ENCODE measurements around the gene MYO3B. TPM values are rescaled to one million over a fixed set of nuclear protein-coding genes. Genes with fewer than 3 reads are reported as not detected.

The MYO3B gene
- polyA plus RNA-seq, 1 of the 3 experiments (the other 2 are of a cell fraction): not detected

DNA sequence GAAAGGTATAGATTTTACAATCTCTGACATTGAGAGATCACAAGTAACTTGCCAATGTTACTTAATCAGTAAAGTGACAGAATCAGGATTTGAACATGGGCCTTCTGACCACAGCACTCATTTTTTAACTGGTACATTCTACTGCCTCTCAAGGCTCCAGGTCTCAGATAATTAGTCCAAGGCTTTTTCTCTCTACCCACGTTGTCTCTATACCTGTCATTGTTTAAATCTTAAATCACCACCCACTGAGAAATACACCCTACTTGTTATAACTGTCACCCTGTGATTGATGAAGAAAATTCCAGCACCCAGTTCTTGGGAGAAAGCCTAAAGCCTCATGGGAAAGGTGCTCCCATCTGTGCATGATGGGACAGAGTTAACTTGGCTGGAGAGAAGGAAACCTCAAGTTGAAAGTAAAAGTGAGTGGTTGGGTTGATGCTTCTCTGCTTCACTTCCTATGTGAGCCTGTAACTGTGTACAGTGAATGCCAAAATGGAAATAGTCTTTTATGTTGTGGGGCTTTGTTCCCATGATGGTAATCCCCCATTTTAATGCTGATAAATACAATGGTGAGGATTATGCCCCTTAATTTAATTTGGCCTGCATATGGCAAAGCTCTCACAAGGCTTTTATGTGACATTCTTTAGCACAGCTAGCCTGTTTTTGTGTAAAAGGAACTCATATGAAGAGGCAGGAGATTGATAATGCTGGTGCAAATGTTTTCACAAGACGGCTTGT, 347.1 kb downstream of the MYO3B start:
- H3K27me3 ChIP-seq (ENCODE audit: insufficient read depth): no peaks in the 10 kb centered on the region
- no peak for DNase-seq

DNA sequence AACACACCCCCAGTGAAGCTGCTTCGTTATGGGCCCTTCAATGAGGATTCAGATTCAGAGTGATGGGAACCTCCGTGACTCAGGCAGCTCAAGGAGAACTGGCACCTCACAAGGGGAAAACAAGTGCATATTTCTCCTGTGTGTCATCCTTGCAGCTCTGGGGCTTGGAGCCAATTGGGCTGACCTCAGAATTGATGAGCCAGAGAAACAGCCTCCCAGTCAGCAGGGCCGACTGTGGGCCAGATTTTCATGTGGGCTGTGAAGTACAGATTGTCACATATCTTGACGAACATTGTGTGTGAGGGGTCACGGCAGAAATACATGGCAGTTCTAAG, 347.6 kb downstream of the MYO3B start:
- Histone ChIP-seq H3K4me1 (ENCODE audit: control insufficient read depth in 1 of 2, insufficient read depth in 2 of 2, low read depth in 1 of 2, low read length in 1 of 2) (peaks cover 5 to 6% of the 10 kb centered on the region in 2 experiments; a peak in 3 of 4 replicates), H4K20me1 (ENCODE audit: insufficient read depth) (no peaks in the 10 kb centered on the region), H3F3A (replicated peaks; ENCODE audit: insufficient read depth) (no peaks in the 10 kb centered on the region), H2AFZ (ENCODE audit: low read depth) (no peak overlapping the region), H3K4me3 (ENCODE audit: low read depth in 2 of 2, low read length in 1 of 2) (no peak overlapping the region), H3K9me2 (no peaks in the 10 kb centered on the region), H3K36me3 (replicated peaks in 1 of 2; ENCODE audit: control insufficient read depth in 1 of 2, insufficient read depth in 2 of 2, low read length in 1 of 2) (no peaks in the 10 kb centered on the region), H3K79me2 (ENCODE audit: insufficient read depth) (no peaks in the 10 kb centered on the region), H3K27me3 (ENCODE audit: insufficient read depth) (no peaks in the 10 kb centered on the region), H3K4me2 (peak overlapping the region; percentile 58), H3K27ac (ENCODE audit: low read depth in 2 of 2, low read length in 1 of 2) (peak overlapping the region in 1 of 2 experiments; percentile 75; a peak in 2 of 4 replicates), H3K9ac (no peak overlapping the region), H3K9me3 (no peaks in the 10 kb centered on the region)
- ChIA-PET POLR2A (no interaction called here), CTCF (no interaction called here)
- no peak for DNase-seq
- 6% methylated on average over 5 of the region's 5 CpGs for WGBS (ENCODE audit: low lambda C conversion rate)
- TF ChIP-seq TCF12 (IDR thresholded peaks at IDR 0.05) (peak; percentile 77), RXRA (IDR thresholded peaks at IDR 0.05; ENCODE audit: borderline replicate concordance, low read depth) (peak; percentile 45; the same call in 1 of the 2 replicates), FOXJ3 (CRISPR knock-in tag; IDR thresholded peaks at IDR 0.05) (no peak), TEAD4 (IDR thresholded peaks at IDR 0.05; ENCODE audit: borderline replicate concordance, insufficient read depth) (peak; percentile 78), GATA2 (CRISPR knock-in tag; IDR thresholded peaks at IDR 0.05) (no peak), JUND (IDR thresholded peaks at IDR 0.05) (peak; percentile 93), MXI1 (IDR thresholded peaks at IDR 0.05; ENCODE audit: low read depth, low read length) (no peak), MEF2A (IDR thresholded peaks at IDR 0.05; ENCODE audit: borderline replicate concordance, low read depth) (peak; percentile 24; the same call in 1 of the 2 replicates), EZH2phosphoT487 (IDR thresholded peaks at IDR 0.05; ENCODE audit: borderline replicate concordance, low read depth) (no peak), EP300 (IDR thresholded peaks at IDR 0.05; ENCODE audit: borderline replicate concordance in 1 of 2, low read depth in 1 of 2, low read length in 1 of 2) (peak in 1 of 2 experiments; percentile 73; a peak in 1 of 4 replicates), SIN3A (IDR thresholded peaks at IDR 0.05; ENCODE audit: borderline replicate concordance, low read depth, low read length) (no peak), YY1 (IDR thresholded peaks at IDR 0.05; ENCODE audit: low read depth) (no peak), FOSL2 (IDR thresholded peaks at IDR 0.05; ENCODE audit: borderline replicate concordance, low read depth) (peak; percentile 91), NRF1 (IDR thresholded peaks at IDR 0.05; ENCODE audit: low read depth, low read length) (no peak), NFIC (IDR thresholded peaks at IDR 0.05; ENCODE audit: borderline replicate concordance) (peak; percentile 96)
- TF ChIP-seq, protein P1, sequence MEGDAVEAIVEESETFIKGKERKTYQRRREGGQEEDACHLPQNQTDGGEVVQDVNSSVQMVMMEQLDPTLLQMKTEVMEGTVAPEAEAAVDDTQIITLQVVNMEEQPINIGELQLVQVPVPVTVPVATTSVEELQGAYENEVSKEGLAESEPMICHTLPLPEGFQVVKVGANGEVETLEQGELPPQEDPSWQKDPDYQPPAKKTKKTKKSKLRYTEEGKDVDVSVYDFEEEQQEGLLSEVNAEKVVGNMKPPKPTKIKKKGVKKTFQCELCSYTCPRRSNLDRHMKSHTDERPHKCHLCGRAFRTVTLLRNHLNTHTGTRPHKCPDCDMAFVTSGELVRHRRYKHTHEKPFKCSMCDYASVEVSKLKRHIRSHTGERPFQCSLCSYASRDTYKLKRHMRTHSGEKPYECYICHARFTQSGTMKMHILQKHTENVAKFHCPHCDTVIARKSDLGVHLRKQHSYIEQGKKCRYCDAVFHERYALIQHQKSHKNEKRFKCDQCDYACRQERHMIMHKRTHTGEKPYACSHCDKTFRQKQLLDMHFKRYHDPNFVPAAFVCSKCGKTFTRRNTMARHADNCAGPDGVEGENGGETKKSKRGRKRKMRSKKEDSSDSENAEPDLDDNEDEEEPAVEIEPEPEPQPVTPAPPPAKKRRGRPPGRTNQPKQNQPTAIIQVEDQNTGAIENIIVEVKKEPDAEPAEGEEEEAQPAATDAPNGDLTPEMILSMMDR (IDR thresholded peaks at IDR 0.05): no peak
- TF ChIP-seq, protein P2, sequence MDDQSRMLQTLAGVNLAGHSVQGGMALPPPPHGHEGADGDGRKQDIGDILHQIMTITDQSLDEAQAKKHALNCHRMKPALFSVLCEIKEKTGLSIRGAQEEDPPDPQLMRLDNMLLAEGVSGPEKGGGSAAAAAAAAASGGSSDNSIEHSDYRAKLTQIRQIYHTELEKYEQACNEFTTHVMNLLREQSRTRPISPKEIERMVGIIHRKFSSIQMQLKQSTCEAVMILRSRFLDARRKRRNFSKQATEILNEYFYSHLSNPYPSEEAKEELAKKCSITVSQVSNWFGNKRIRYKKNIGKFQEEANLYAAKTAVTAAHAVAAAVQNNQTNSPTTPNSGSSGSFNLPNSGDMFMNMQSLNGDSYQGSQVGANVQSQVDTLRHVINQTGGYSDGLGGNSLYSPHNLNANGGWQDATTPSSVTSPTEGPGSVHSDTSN (IDR thresholded peaks at IDR 0.05): peak; percentile 83
- TF ChIP-seq, protein P3, sequence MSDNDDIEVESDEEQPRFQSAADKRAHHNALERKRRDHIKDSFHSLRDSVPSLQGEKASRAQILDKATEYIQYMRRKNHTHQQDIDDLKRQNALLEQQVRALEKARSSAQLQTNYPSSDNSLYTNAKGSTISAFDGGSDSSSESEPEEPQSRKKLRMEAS (IDR thresholded peaks at IDR 0.05; ENCODE audit: low read depth): 0 out of 2 replicates have a peak, but pooled peaks have one; percentile 25

More for the DNA sequence above, 347.1 kb downstream of the MYO3B start:
- Histone ChIP-seq H3K27ac (ENCODE audit: low read depth in 2 of 2, low read length in 1 of 2) (peak overlapping the region in 1 of 2 experiments; percentile 75; a peak in 2 of 4 replicates), H3F3A (replicated peaks; ENCODE audit: insufficient read depth) (no peaks in the 10 kb centered on the region), H3K4me3 (ENCODE audit: low read depth in 2 of 2, low read length in 1 of 2) (no peak overlapping the region), H3K4me2 (peak overlapping the region; percentile 58), H3K4me1 (ENCODE audit: control insufficient read depth in 1 of 2, insufficient read depth in 2 of 2, low read depth in 1 of 2, low read length in 1 of 2) (peaks cover 1 to 5% of the 10 kb centered on the region in 2 experiments; a peak in 2 of 4 replicates), H3K36me3 (replicated peaks in 1 of 2; ENCODE audit: control insufficient read depth in 1 of 2, insufficient read depth in 2 of 2, low read length in 1 of 2) (no peaks in the 10 kb centered on the region), H3K9ac (no peak overlapping the region), H3K79me2 (ENCODE audit: insufficient read depth) (no peaks in the 10 kb centered on the region), H3K9me3 (no peaks in the 10 kb centered on the region), H4K20me1 (ENCODE audit: insufficient read depth) (no peaks in the 10 kb centered on the region), H2AFZ (ENCODE audit: low read depth) (no peak overlapping the region), H3K9me2 (no peaks in the 10 kb centered on the region)
- WGBS (ENCODE audit: low lambda C conversion rate): 14% methylated on average over 2 of the region's 2 CpGs
- ChIA-PET CTCF (no interaction called here), POLR2A (no interaction called here)
- no peak for TF ChIP-seq RAD21 (IDR thresholded peaks at IDR 0.05; ENCODE audit: low read length)
- TF ChIP-seq GATA2 (CRISPR knock-in tag; IDR thresholded peaks at IDR 0.05): no peak
- no peak for TF ChIP-seq NFIC (IDR thresholded peaks at IDR 0.05; ENCODE audit: borderline replicate concordance)
- no peak for TF ChIP-seq SMC3 (IDR thresholded peaks at IDR 0.05; ENCODE audit: low read depth, low read length)
- TF ChIP-seq EP300 (IDR thresholded peaks at IDR 0.05; ENCODE audit: borderline replicate concordance in 1 of 2, low read depth in 1 of 2, low read length in 1 of 2): no peak
- TF ChIP-seq FOXJ3 (CRISPR knock-in tag; IDR thresholded peaks at IDR 0.05): no peak
- TF ChIP-seq, protein P4, sequence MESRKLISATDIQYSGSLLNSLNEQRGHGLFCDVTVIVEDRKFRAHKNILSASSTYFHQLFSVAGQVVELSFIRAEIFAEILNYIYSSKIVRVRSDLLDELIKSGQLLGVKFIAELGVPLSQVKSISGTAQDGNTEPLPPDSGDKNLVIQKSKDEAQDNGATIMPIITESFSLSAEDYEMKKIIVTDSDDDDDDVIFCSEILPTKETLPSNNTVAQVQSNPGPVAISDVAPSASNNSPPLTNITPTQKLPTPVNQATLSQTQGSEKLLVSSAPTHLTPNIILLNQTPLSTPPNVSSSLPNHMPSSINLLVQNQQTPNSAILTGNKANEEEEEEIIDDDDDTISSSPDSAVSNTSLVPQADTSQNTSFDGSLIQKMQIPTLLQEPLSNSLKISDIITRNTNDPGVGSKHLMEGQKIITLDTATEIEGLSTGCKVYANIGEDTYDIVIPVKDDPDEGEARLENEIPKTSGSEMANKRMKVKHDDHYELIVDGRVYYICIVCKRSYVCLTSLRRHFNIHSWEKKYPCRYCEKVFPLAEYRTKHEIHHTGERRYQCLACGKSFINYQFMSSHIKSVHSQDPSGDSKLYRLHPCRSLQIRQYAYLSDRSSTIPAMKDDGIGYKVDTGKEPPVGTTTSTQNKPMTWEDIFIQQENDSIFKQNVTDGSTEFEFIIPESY (IDR thresholded peaks at IDR 0.05; ENCODE audit: borderline replicate concordance, low read depth): no peak

Measured in SK-N-SH (cell line).